Hematopoietic multipotent progenitor cell (in vitro differentiated cells): ENCODE measurements around the gene ZBED4. TPM values are rescaled to one million over a fixed set of nuclear protein-coding genes. Genes with fewer than 3 reads are reported as not detected.

ENCODE experiments used
- DNase-seq, 3 donors: peaks; one replicate each; pipeline ENCODE4 v3.0.0-alpha.2; 2011 to 2015; ENCODE audit warnings: low read depth in 2 of 3, low spot score in 2 of 3
- total RNA-seq: library from RNA; depleted of rRNA; stranded (reverse); fragments of >200 nt; gene quantifications from one replicate; pipeline ENCODE4 v1.2.3, GENCODE V29; 2012

ZBED4 gene
- total RNA-seq, 1 donor, result 31.2 TPM

- peak in 1 of 3 donors; percentile 49 for DNase-seq
Measured at GRCh38 chr22:49853981-49854831, 562 bp downstream of the ZBED4 start.

DNA sequence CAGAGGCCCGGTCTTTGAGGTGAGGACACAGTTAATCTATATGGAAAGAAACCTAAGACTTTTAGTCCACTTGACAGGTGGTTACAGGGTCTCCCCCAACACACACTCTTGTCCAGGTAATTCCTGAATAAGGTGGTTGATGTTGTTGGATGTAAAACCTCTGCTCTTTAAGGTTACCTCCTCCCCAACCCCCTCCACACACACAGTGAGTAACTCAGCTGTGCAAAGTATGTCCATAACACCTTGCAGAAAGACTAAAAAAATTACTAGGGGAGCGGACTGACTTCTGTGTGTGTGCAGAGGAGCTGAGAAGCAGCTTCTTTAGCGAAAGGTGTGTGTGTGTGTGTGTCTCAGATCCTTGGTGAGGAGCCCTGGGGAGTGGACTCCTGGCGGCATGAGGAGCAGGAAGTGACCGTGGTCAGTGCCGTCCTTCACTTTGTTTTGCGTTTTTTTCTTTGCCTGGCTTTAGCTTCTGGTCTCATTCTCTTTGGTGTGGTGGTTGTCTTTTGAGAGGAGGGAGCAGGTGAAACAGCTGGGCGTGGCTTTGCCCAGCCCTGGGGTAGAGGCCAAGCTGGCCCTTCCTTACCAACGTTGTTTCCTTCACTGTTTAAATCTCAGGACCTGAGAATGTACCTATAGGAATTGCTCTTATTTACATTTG lies 1.7 kb downstream of the ZBED4 start:
- DNase-seq, result no peak

GRCh38 chr22:49856343-49856742 lies 2.7 kb downstream of the ZBED4 start:
- DNase-seq, result no peak

- no peak for DNase-seq
Measured at GRCh38 chr22:49856766-49857618, 3.3 kb downstream of the ZBED4 start.

- no peak for DNase-seq
Measured at GRCh38 chr22:49858827-49859226, 5.2 kb downstream of the ZBED4 start.

DNA sequence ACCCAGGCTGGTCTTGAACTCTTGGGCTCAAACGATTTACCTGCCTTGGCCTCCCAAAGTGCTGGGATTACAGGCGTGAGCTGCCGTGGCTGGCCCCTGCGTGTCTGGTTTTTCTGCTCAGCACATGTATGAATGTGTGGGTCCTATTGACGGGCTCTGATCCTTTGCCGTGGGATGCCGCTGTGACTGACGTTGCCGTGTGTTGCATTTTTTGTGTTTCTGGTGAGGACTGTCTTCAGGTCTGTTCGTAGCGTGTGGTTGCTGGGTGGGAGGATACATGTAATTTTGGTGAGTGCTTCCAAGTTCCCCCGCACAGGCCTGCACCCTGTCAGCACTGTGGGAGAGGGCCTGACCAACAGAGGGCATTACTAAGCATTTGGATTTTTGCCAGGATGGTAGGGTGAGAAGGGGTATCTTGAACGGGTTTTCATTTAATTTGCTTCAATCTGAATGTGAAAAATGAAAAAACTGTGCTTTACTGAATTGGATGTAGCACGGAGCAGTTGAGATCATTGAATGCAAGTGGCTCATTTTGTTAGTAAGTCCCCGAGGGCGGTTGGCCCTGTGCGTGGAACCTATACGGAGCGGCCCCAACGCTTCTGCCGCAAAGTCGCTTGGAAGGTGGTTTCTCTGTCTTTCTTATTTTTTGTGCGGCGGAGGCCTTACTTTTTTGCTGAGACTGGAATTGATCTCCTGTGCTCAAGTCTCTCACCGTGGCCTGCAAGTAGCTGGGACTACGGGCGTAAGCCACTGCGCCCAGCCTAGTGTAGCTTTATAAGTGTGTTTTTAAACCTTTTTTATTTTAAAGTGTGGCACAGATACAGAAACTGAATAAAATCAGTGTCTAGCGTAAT lies 8.2 kb downstream of the ZBED4 start:
- peak in 2 of 3 donors; percentile 62 to 67 for DNase-seq

- peak in 1 of 3 donors; percentile 21 for DNase-seq
Measured at GRCh38 chr22:49862496-49862776, 8.8 kb downstream of the ZBED4 start.

GRCh38 chr22:49863931-49864330 lies 10.3 kb downstream of the ZBED4 start:
- no peak for DNase-seq

DNA sequence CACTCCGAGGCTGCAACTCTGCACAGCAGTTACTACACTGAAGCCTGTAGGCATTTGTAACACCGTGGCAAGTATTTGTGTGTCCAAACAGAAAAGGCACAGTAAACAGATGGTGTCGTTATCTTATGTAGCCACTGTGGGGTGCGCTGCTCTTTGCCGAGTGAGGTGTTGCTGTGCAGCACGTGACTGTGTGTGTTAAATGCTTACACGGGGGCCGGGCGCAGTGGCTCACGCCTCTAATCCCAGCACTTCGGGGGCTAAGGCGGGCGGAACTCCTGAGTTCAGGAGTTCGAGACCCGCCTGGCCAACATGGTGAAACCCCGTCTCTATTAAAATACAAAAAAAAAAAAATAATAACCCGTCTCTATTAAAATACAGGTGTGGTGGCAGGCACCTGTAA lies 11.5 kb downstream of the ZBED4 start:
- DNase-seq, result no peak

DNA sequence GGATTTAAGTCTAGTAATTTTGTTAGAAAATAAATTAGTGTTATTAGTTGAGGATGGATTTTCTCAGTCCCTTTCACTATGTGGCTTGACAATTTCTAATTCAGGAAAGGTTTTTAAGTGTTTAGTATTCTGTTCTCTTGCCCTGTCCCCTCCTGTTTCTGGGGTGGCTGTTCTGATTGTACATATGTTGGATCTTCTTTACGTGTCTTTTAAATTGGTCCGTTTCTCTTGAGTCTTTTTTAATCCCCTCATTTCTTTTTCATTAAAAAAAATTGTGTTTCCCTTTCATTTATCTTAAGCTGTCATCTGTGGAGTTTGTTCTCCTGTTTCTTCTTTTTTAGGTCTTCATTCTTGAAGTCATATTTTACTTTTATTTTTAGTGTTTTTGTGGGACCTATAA lies 12.5 kb downstream of the ZBED4 start:
- no peak for DNase-seq

- no peak for DNase-seq
Measured at GRCh38 chr22:49866646-49867045, 13.0 kb downstream of the ZBED4 start.

DNA sequence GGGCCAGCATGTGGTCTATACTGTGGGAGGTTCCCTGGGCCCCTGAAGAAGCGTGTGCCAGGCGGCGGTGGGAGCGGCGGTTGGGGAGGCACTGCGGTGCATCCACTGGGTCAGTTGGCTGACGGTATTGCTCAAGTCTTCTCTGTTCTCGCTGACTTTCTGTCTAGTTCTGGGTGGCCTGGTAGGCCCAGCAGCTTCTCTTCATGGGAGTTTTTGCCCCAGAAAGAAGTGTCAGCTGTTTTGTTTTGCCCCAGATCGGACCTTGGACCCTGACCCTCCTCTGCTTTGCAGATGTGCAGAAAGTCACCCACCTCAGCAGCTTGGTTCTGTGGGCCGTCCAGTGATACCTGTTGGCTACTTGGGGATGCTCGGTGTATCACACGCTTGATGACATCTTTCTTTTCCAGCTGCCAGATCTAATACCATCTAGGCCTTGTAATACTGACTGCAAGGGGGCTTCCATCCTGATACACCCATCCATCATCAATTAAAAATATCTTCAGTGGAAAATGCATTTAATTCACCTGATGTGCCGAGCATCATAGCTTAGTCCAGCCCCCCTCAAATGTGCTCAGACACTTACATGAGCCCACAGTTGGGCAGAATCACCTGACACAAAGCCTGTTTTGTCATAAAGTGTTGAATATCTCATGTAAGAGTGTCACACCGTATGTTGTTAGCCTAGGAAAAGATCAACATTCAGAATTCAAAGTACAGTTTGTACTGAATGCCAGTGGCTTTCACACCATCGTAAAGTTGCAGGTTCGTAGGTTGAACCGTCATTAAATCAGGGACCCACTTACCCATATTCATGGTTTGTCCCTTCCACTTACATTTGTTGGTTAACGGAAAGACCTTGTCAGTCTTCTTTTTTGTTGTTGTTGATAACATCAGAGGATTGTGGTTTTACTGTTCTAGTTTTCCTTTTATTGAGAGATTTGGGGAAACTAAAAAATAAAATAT lies 13.9 kb downstream of the ZBED4 start:
- DNase-seq, result no peak

- DNase-seq, result peak in 1 of 3 donors; percentile 21
Measured at GRCh38 chr22:49869086-49869830, 15.6 kb downstream of the ZBED4 start.

DNA sequence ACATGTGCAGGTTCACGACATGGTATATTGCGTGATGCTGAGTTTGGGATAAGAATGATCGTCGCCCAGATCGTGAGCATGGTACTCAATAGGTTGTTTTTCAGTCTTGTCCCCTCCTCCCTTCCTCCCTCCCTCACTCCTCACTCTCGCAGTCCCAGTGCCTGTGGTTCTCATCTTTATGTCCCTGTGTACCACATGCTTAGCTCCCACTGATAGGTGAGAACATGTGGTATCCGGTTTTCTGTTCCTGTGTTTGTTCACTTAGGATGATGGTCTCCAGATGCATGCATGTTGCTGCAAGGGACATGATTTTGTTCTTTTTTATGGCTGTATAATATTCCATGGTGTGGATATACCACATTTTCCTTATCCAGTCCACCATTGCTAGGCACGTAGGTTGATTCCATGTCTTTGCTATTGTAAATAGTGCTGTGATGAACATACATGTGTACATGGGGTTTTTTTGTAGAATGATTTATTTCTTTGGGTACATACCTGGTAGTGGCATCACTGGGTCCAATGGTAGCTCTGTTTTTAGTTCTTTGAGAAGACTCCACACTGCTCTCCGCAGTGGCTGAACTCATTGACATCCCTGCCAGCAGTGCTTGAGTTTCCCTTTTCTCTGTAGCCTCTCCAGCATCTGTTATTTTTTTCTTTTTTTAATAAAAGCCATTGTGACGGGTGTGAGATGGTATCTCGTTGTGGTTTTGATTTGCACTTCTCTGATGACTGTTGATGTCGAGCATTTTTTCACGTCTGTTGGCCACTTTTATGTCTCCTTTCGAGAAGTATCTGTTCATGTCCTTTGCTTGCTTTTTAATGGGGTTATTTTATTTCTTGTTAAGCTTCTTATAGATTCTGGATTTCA lies 16.4 kb downstream of the ZBED4 start:
- peak in 1 of 3 donors; percentile 47 for DNase-seq

- no peak for DNase-seq
Measured at GRCh38 chr22:49871482-49871881, 17.8 kb downstream of the ZBED4 start.

DNA sequence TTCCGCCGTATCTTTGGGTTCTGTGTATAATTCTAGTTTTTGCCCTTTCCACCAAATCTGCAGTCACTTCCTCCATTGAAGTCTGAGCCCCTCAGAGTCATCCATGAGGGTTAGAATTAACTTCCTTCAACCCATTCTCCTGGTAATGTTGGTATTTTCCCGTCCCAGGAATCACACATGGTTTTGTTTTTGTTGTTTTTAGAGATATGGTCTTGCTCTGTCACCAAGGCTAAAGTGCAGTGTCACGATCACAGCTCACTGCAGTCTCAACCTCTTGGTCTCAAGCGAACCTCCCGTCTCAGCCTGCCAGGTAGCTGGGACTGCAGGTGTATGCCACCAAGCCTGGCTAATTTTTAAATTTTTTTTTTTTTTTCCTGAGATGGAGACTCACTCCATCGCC lies 18.7 kb downstream of the ZBED4 start:
- no peak for DNase-seq

GRCh38 chr22:49873228-49873940 lies 19.7 kb downstream of the ZBED4 start:
- DNase-seq, result no peak
